ENCODE results near the gene ACADSB. TPM values are rescaled to one million over a fixed set of nuclear protein-coding genes. Genes with fewer than 3 reads are reported as not detected.

The ACADSB gene
- total and polyA plus RNA-seq, 10 donors, result 5.1 to 23.9 (median 14.3) TPM

GRCh38 chr10:123087348-123087747, 78.5 kb downstream of the ACADSB start:
- H3K36me3 ChIP-seq, result no peaks in the 10 kb centered on the region
- WGBS, 5 donors, result 88 to 94% (median 92%) methylated on average over 4 of the region's 4 CpGs
- peaks cover 0 to 18% (median 0%) of the 10 kb centered on the region in 7 donors for H3K27me3 ChIP-seq (replicated peaks in 1 of 7)
- H3K27ac ChIP-seq, result no peak overlapping the region
- H3K9me3 ChIP-seq, result no peaks in the 10 kb centered on the region
- no peak overlapping the region for H3K4me3 ChIP-seq
- intact Hi-C loops (cut with DNase I; ENCODE audit: low total_unique reads), result no loop called here
- DNase-seq, result no peak
- TF ChIP-seq POLR2AphosphoS5 (IDR thresholded peaks at IDR 0.05) (no peak), POLR2A (IDR thresholded peaks at IDR 0.05) (no peak)
- TF ChIP-seq, protein P1, sequence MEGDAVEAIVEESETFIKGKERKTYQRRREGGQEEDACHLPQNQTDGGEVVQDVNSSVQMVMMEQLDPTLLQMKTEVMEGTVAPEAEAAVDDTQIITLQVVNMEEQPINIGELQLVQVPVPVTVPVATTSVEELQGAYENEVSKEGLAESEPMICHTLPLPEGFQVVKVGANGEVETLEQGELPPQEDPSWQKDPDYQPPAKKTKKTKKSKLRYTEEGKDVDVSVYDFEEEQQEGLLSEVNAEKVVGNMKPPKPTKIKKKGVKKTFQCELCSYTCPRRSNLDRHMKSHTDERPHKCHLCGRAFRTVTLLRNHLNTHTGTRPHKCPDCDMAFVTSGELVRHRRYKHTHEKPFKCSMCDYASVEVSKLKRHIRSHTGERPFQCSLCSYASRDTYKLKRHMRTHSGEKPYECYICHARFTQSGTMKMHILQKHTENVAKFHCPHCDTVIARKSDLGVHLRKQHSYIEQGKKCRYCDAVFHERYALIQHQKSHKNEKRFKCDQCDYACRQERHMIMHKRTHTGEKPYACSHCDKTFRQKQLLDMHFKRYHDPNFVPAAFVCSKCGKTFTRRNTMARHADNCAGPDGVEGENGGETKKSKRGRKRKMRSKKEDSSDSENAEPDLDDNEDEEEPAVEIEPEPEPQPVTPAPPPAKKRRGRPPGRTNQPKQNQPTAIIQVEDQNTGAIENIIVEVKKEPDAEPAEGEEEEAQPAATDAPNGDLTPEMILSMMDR (IDR thresholded peaks at IDR 0.05 in 8 of 11, conservative IDR thresholded peaks at IDR 0.05 in 3 of 11), result no peak
- no peaks in the 10 kb centered on the region for H3K4me1 ChIP-seq

DNA sequence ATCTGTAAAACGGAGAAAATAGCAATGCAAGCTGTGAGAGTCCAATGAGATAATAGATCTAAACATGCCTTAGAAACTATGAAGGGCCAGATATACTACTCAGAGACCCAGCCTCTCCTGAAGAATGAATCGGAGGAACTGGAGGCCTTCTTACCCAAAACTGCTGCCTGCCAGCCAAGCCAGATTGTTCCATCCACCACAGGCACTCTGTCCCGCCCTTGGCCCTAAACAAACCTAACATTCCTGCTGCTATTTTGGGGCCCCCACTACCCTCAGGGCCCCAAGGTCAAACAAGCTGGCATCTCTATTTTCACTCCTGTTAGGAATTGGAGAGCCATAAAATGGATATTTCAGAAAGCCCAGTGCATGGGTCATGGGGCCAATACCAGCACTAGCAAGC, 79.0 kb downstream of the ACADSB start:
- TF ChIP-seq, protein P1 (IDR thresholded peaks at IDR 0.05 in 8 of 11, conservative IDR thresholded peaks at IDR 0.05 in 3 of 11), result no peak
- TF ChIP-seq POLR2AphosphoS5 (IDR thresholded peaks at IDR 0.05) (no peak), POLR2A (IDR thresholded peaks at IDR 0.05) (no peak)
- Histone ChIP-seq H3K4me3 (no peak overlapping the region), H3K9me3 (no peaks in the 10 kb centered on the region), H3K4me1 (no peaks in the 10 kb centered on the region), H3K27me3 (replicated peaks in 1 of 7) (peaks cover 0 to 22% (median 0%) of the 10 kb centered on the region in 7 donors), H3K36me3 (no peaks in the 10 kb centered on the region), H3K27ac (no peak overlapping the region)
- 77 to 84% (median 78%) methylated on average over 3 of the region's 3 CpGs for WGBS, 5 donors
- DNase-seq, result no peak
- intact Hi-C loops (cut with DNase I; ENCODE audit: low total_unique reads), result no loop called here

DNA sequence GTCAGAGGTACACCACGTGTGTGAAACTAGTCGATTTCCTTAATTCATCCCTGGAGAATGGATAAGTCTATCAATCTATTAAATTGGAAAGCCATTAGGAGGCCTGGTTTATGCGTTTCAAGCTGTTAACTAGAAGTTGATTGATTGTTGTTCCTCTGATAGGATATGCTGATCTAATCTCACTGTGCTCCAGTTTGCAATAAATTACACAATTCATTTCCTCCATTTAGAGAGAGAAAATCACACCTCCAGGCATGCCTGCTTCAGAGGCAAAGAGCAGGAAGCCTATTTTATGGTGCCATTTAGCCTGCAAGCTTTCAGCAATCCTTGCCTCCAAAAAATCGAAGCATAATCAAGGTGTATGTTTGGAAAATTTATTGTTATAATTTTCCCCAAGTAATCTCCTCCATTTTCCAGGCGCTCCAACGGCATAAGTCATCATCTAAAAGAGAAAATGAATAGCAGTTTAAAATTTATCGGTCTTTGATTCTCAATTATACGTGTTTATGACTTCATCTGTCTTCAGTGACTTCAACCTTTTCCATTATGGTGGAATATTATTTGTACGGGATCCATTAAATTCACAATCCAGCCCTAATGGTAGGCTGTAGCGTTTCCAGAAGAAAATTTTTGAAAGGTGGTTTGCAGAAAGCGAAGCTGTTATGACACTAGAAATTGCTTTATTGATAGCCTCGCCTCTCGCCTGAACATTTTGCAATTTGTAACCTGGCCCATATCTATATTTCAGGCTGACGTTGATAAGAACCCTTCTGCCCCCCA, 84.0 kb downstream of the ACADSB start:
- intact Hi-C loops (cut with DNase I; ENCODE audit: low total_unique reads), result no loop called here
- no peak overlapping the region for H3K4me3 ChIP-seq
- no peak overlapping the region for H3K27ac ChIP-seq
- 72 to 77% (median 75%) methylated on average over 14 of the region's 14 CpGs for WGBS, 5 donors
- TF ChIP-seq POLR2AphosphoS5 (IDR thresholded peaks at IDR 0.05) (no peak), POLR2A (IDR thresholded peaks at IDR 0.05) (no peak)
- TF ChIP-seq, protein P1 (IDR thresholded peaks at IDR 0.05 in 8 of 11, conservative IDR thresholded peaks at IDR 0.05 in 3 of 11), result no peak
- H3K36me3 ChIP-seq, result no peaks in the 10 kb centered on the region
- H3K4me1 ChIP-seq, result no peaks in the 10 kb centered on the region
- H3K27me3 ChIP-seq (replicated peaks in 1 of 7), result peaks cover 0 to 51% (median 0%) of the 10 kb centered on the region in 7 donors
- no peak for DNase-seq
- no peaks in the 10 kb centered on the region for H3K9me3 ChIP-seq

DNA sequence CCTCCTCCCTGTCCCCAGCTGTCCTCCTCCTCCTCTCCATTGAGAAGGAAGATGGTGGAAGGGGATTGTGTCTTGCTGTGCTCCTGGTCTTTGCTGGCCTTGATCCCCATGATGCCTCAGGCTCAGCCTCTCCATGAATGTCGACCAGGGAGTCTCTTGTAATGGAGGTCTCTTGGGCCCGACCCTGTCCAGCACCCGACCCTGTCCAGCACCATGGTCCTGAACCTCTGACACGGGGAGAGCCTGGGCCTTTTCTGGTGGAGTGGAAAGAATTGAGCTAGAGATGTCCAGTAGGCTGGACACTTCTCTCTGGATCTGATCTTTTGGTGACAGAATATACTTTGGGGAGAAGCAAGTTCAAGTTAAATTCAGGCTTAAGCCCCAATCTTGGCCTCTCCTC, 84.7 kb downstream of the ACADSB start:
- Histone ChIP-seq H3K4me3 (no peak overlapping the region), H3K27me3 (replicated peaks in 1 of 7) (peaks cover 0 to 53% (median 0%) of the 10 kb centered on the region in 7 donors), H3K4me1 (no peaks in the 10 kb centered on the region), H3K27ac (no peak overlapping the region), H3K36me3 (no peaks in the 10 kb centered on the region), H3K9me3 (no peaks in the 10 kb centered on the region)
- DNase-seq, result no peak
- WGBS, 5 donors, result 59 to 85% (median 69%) methylated on average over 4 of the region's 4 CpGs
- intact Hi-C loops (cut with DNase I; ENCODE audit: low total_unique reads), result no loop called here
- no peak for TF ChIP-seq POLR2AphosphoS5 (IDR thresholded peaks at IDR 0.05)
- TF ChIP-seq, protein P1 (IDR thresholded peaks at IDR 0.05 in 8 of 11, conservative IDR thresholded peaks at IDR 0.05 in 3 of 11), result no peak
- TF ChIP-seq POLR2A (IDR thresholded peaks at IDR 0.05), result no peak

All from spleen (tissue), 11 donors.